GM12878 (cell line): ENCODE data around the gene GJA5. TPM values are rescaled to one million over a fixed set of nuclear protein-coding genes. Genes with fewer than 3 reads are reported as not detected.

Source experiments
- ATAC-seq: fragments of 200-7000 bp; cut with Tn5 transposase; 3 replicates; pipeline ENCODE4 v1.9.1; 2020; ENCODE audit warnings: mild to moderate bottlenecking, moderate library complexity
- BruUV-seq: library from RNA; stranded (reverse); fragments of 400-500 nt; replicated peaks from 2 replicates; lab custom pipeline; 2021; lab: Mats Ljungman, UMichigan
- CTCF ChIA-PET: fragments of 300-600 bp; sonication (Branson Sonifier 250); formaldehyde crosslinking; extraction: SDS; loops from one replicate; lab custom pipeline; 2021; ENCODE audit warnings: inconsistent platforms; lab: Yijun Ruan, JAX
- POLR2A ChIA-PET: fragments of 350-600 bp; formaldehyde crosslinking; extraction: SDS; loops from one replicate; lab custom pipeline; 2021; ENCODE audit warnings: inconsistent platforms; lab: Charles Lee
- RAD21 ChIA-PET: fragments of 300-600 bp; sonication (Branson Sonifier 250); formaldehyde crosslinking; loops from one replicate; lab custom pipeline; 2023; ENCODE audit warnings: antibody characterized with exemption; ENCODE audit not compliant: unreplicated experiment; lab: Charles Lee
- SMC1A ChIA-PET: fragments of 300-600 bp; sonication (Branson Sonifier 250); formaldehyde crosslinking; loops from one replicate; lab custom pipeline; 2023; ENCODE audit not compliant: unreplicated experiment, uncharacterized antibody; lab: Charles Lee
- DNase-seq: peaks from one replicate; pipeline ENCODE4 v3.0.0-alpha.2; 2011; ENCODE audit warnings: low read depth, low spot score
- FAIRE-seq: peaks from 3 replicates; lab custom pipeline; 2011; peaks lifted over from hg19 to GRCh38; lab: Jason Lieb, UNC
- H2AFZ ChIP-seq: 2 replicates; pipeline ENCODE4 v1.6.0; 2011; ENCODE audit warnings: low read depth, low read length, control low read depth; ENCODE audit not compliant: control insufficient read depth
- H3K27ac ChIP-seq: 2 replicates; pipeline ENCODE4 v1.5.1; 2011; ENCODE audit warnings: control low read depth; ENCODE audit not compliant: control insufficient read depth, insufficient read depth
- H3K27me3 ChIP-seq, 2 experiments: replicated peaks in 1 of 2; 2 replicates each; pipeline versions ENCODE4 v1.6.0 to v1.6.1; 2011; ENCODE audit warnings: low read length in 1 of 2; ENCODE audit not compliant: control insufficient read depth in 2 of 2, insufficient read depth in 2 of 2
- H3K36me3 ChIP-seq, 2 experiments: 2 replicates each; pipeline ENCODE4 v1.5.1; 2011; ENCODE audit warnings: low read length in 1 of 2; ENCODE audit not compliant: control insufficient read depth in 2 of 2, insufficient read depth in 2 of 2
- H3K4me1 ChIP-seq: 2 replicates; pipeline ENCODE4 v1.6.1; 2011; ENCODE audit warnings: mild to moderate bottlenecking, low read length, moderate library complexity, mixed read lengths; ENCODE audit not compliant: control insufficient read depth, insufficient read depth
- H3K4me2 ChIP-seq: 2 replicates; pipeline ENCODE4 v1.6.0; 2011; ENCODE audit warnings: control low read depth; ENCODE audit not compliant: control insufficient read depth, insufficient read depth
- H3K4me3 ChIP-seq: fragments of 200-600 bp; sonication (generic); 2 replicates; pipeline ENCODE4 v1.5.1; 2016
- H3K79me2 ChIP-seq: 2 replicates; pipeline ENCODE4 v1.6.0; 2011; ENCODE audit warnings: low read length; ENCODE audit not compliant: control insufficient read depth, insufficient read depth
- H3K9ac ChIP-seq: 2 replicates; pipeline ENCODE4 v1.8.0; 2011; ENCODE audit warnings: low read length, control low read depth, mixed read lengths; ENCODE audit not compliant: control insufficient read depth, insufficient read depth
- H3K9me3 ChIP-seq: replicated peaks from 3 replicates; pipeline ENCODE4 v1.5.1; 2011; ENCODE audit warnings: mild to moderate bottlenecking, low read length; ENCODE audit not compliant: control insufficient read depth, insufficient read depth
- H4K20me1 ChIP-seq: 2 replicates; pipeline ENCODE4 v1.6.0; 2011; ENCODE audit not compliant: control insufficient read depth, insufficient read depth
- CEBPZ ChIP-seq: fragments of 150-350 bp; IDR thresholded peaks from 2 replicates; pipeline ENCODE4 v1.6.1; 2016; ENCODE audit warnings: low read depth, low read length
- CHD4 ChIP-seq: fragments of 200-600 bp; sonication (generic); IDR thresholded peaks from 2 replicates; pipeline ENCODE4 v1.6.1; 2016; ENCODE audit warnings: mild to moderate bottlenecking
- E2F8 ChIP-seq: fragments of 450-650 bp; IDR thresholded peaks from 2 replicates; pipeline ENCODE4 v1.6.1; 2018; ENCODE audit warnings: mild to moderate bottlenecking, low read depth, moderate library complexity; ENCODE audit not compliant: partially characterized antibody
- EGR1 ChIP-seq, 2 experiments: IDR thresholded peaks; 1 replicate in 1 of 2; 2 replicates in 1 of 2; pipeline ENCODE4 v1.6.1; 2011 to 2012; ENCODE audit warnings: low read depth in 2 of 2, low read length in 2 of 2, borderline replicate concordance in 1 of 2, mild to moderate bottlenecking in 1 of 2, moderate library complexity in 1 of 2
- JUND ChIP-seq: IDR thresholded peaks from 2 replicates; pipeline ENCODE4 v1.6.1; 2012; ENCODE audit warnings: low read depth, mild to moderate bottlenecking, low read length, improper control_type of control experiment, moderate library complexity
- MLLT1 ChIP-seq: fragments of 450-650 bp; IDR thresholded peaks from 2 replicates; pipeline ENCODE4 v1.6.1; 2016; ENCODE audit warnings: mild to moderate bottlenecking
- NFYB ChIP-seq: IDR thresholded peaks from 2 replicates; pipeline ENCODE4 v1.6.1; 2011; ENCODE audit warnings: low read depth, mild to moderate bottlenecking, low read length, improper control_type of control experiment, moderate library complexity; ENCODE audit not compliant: insufficient read depth
- PAX8 ChIP-seq: fragments of 450-650 bp; IDR thresholded peaks from 2 replicates; pipeline ENCODE4 v1.6.1; 2017; ENCODE audit warnings: mild to moderate bottlenecking, moderate library complexity
- SMARCA5 ChIP-seq: fragments of 450-650 bp; IDR thresholded peaks from 2 replicates; pipeline ENCODE4 v1.6.1; 2017; ENCODE audit warnings: mild to moderate bottlenecking
- ZNF217 ChIP-seq: fragments of 450-650 bp; IDR thresholded peaks from 2 replicates; pipeline ENCODE4 v1.6.1; 2017; ENCODE audit warnings: antibody characterized with exemption, mild to moderate bottlenecking
- WGBS: methylation state at CpG from one replicate; pipeline ENCODE4 v1.1.6; 2016; ENCODE audit warnings: low lambda C conversion rate; ENCODE audit not compliant: insufficient replicate concordance, insufficient coverage; ENCODE audit errors: missing lambda C conversion rate; 5-methylcytosine and 5-hydroxymethylcytosine counted together
- in situ Hi-C: fragments of 300-500 bp; cut with MboI; formaldehyde crosslinking; loops from 9 replicates; pipeline ENCODE4 v1.14.3; 2018; ENCODE audit warnings: mixed read lengths
- intact Hi-C: fragments of 100-400 bp; cut with micrococcal nuclease; formaldehyde crosslinking; loops from one replicate; pipeline ENCODE4 v1.14.2; 2022; ENCODE audit not compliant: unreplicated experiment
- polyA plus RNA-seq, 11 experiments: library from polyadenylated mRNA; depleted of rRNA in 4 of 11; unstranded in 6 of 11; stranded (reverse) in 5 of 11; fragments of >200 nt; fragmentation: Nextera tagmentation in 4 of 11; fragmentation: Illumina TruSeq in 1 of 11; extraction: Ambion mirVana in 4 of 11; extraction: Trizol in 1 of 11; gene quantifications; 1 replicate in 1 of 11; 2 replicates in 10 of 11; pipeline versions ENCODE4 v1.2.1 to v1.2.3, GENCODE V29; 2011 to 2016; ENCODE audit warnings: inconsistent platforms in 2 of 11, missing spikeins in 2 of 11, low read depth in 1 of 11
- total RNA-seq, 4 experiments: library from RNA; depleted of rRNA in 3 of 4; stranded (reverse); fragments of >200 nt in 3 of 4; fragmentation: Illumina TruSeq in 1 of 4; extraction: Trizol in 1 of 4; gene quantifications; 2 replicates each; pipeline versions ENCODE4 v1.2.1 to v1.2.3, GENCODE V29; 2013 to 2021
- TF ChIP-seq, protein P1 (sequence below): fragments of 450-650 bp; IDR thresholded peaks from 2 replicates; pipeline ENCODE4 v1.6.1; 2017; ENCODE audit warnings: mild to moderate bottlenecking, moderate library complexity

GJA5 gene
- total and polyA plus RNA-seq, 10 of the 15 experiments (the other 5 are each of a cell fraction or from before 2014, with no cell fraction given), result not detected

- H2AFZ ChIP-seq, result no peak overlapping the region
- intact Hi-C loops, result no loop called here
- no peak overlapping the region for H3K4me3 ChIP-seq
- no peak overlapping the region for H3K9ac ChIP-seq
- CTCF ChIA-PET, result no interaction called here
- RAD21 ChIA-PET, result no interaction called here
- H3K4me2 ChIP-seq, result no peak overlapping the region
- POLR2A ChIA-PET, result no interaction called here
- no peaks in the 10 kb centered on the region for H3K4me1 ChIP-seq
- H4K20me1 ChIP-seq, result no peaks in the 10 kb centered on the region
- H3K79me2 ChIP-seq, result no peaks in the 10 kb centered on the region
- H3K36me3 ChIP-seq, result no peaks in the 10 kb centered on the region
- SMC1A ChIA-PET, result no interaction called here
- BruUV-seq, result no TSS peak
- no peak for DNase-seq
- H3K9me3 ChIP-seq, result no peaks in the 10 kb centered on the region
- in situ Hi-C loops, result no loop called here
- H3K27ac ChIP-seq, result no peak overlapping the region
- no peaks in the 10 kb centered on the region; a peak in 1 of 4 replicates for H3K27me3 ChIP-seq
- 1% methylated on average over 6 of the region's 6 CpGs for WGBS
- no peak for ATAC-seq
- FAIRE-seq, result no peak
- TF ChIP-seq EGR1 (IDR thresholded peaks at IDR 0.05; ENCODE audit: borderline replicate concordance in 1 of 2, low read depth in 2 of 2, low read length in 2 of 2) (no peak), CHD4 (no peak), JUND (no peak), NFYB (no peak), MLLT1 (no peak), E2F8 (no peak), SMARCA5 (no peak), CEBPZ (no peak), PAX8 (no peak), ZNF217 (no peak)
- TF ChIP-seq, protein P1, sequence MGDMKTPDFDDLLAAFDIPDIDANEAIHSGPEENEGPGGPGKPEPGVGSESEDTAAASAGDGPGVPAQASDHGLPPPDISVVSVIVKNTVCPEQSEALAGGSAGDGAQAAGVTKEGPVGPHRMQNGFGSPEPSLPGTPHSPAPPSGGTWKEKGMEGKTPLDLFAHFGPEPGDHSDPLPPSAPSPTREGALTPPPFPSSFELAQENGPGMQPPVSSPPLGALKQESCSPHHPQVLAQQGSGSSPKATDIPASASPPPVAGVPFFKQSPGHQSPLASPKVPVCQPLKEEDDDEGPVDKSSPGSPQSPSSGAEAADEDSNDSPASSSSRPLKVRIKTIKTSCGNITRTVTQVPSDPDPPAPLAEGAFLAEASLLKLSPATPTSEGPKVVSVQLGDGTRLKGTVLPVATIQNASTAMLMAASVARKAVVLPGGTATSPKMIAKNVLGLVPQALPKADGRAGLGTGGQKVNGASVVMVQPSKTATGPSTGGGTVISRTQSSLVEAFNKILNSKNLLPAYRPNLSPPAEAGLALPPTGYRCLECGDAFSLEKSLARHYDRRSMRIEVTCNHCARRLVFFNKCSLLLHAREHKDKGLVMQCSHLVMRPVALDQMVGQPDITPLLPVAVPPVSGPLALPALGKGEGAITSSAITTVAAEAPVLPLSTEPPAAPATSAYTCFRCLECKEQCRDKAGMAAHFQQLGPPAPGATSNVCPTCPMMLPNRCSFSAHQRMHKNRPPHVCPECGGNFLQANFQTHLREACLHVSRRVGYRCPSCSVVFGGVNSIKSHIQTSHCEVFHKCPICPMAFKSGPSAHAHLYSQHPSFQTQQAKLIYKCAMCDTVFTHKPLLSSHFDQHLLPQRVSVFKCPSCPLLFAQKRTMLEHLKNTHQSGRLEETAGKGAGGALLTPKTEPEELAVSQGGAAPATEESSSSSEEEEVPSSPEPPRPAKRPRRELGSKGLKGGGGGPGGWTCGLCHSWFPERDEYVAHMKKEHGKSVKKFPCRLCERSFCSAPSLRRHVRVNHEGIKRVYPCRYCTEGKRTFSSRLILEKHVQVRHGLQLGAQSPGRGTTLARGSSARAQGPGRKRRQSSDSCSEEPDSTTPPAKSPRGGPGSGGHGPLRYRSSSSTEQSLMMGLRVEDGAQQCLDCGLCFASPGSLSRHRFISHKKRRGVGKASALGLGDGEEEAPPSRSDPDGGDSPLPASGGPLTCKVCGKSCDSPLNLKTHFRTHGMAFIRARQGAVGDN, result no peak
Observed at GRCh38 chr1:147738739-147739476, 21.5 kb downstream of the GJA5 start.
